GM21360 (cell line): ENCODE results near the gene SAFB.
A peak's percentile ranks its signal among the peaks of the same experiment; 100 is the strongest.

ENCODE experiments used
- ATAC-seq: cut with Tn5 transposase; IDR thresholded peaks from one replicate; pipeline ENCODE4 v1.9.1; 2021; ENCODE audit warnings: mild to moderate bottlenecking, moderate library complexity; ENCODE audit not compliant: unreplicated experiment

Gene SAFB

DNA sequence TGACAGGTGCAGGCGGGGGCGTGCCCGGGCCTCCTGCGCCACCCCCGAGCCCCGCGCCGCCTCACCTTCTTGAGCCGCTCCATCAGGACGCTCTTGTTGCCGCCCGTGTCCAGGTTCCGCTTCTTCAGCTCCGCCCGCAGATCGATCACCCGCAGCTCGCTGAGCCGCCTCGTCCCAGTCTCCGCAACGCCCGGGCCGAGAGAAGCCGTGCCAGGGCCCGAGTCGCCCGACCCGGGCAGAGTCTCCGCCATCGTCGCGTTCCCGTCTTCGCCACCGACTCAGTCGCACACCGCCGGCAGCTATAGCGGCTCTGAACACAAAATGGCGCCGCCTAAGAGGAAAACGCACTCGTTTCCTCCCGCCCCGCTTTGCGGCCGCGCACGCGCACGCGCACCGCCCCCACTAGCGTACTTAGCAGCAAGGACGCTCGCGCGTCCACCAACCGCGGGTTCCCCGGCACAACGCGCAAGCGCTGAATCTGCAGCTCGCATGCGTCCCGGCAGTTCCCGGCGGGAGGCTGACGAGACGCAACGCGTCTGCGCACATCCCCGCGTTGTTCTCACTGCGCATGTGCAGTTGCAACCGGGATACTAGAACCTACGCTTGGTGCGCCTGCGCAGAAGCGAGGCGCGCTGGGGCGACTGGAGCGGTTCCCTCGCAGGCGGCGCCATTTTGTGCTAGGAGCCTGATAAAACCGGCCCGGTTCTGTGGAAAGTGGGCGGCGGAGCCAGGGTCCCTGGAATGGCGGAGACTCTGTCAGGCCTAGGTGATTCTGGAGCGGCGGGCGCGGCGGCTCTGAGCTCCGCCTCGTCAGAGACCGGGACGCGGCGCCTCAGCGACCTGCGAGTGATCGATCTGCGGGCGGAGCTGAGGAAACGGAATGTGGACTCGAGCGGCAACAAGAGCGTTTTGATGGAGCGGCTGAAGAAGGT lies at the start of gene SAFB, which contains the start of gene SAFB2:
Gene SAFB, plus strand, starts transcription at position 619 of the 932 bp plus-strand sequence. Its CDS starts 123 bp downstream, at position 742.
Gene SAFB2, minus strand, starts transcription at position 312 of the 932 bp plus-strand sequence. Its CDS starts 61 bp downstream, at position 251.
- peak; percentile 72 for ATAC-seq

DNA sequence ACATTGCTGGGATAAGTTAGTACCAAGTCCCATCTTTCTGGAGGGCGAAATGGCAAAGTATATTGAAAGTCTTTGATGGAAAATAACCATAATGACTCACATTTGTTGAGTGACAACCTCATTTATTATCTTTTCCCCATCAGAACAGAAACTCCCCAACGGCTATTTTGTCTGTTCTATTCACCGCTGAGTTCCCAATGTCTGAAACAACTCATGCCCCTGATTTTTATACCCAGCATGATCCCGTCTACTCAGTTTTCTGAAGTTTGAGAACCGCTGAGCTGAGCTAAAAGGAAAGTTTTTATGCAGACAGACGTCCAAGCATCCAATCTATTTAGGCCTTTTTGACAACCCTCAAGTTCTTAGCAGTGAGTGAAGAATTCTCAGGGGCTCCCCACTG lies 47.3 kb upstream of the SAFB start:
- no peak for ATAC-seq

- ATAC-seq = no peak
Measured at GRCh38 chr19:5578097-5578846, 44.6 kb upstream of the SAFB start.

DNA sequence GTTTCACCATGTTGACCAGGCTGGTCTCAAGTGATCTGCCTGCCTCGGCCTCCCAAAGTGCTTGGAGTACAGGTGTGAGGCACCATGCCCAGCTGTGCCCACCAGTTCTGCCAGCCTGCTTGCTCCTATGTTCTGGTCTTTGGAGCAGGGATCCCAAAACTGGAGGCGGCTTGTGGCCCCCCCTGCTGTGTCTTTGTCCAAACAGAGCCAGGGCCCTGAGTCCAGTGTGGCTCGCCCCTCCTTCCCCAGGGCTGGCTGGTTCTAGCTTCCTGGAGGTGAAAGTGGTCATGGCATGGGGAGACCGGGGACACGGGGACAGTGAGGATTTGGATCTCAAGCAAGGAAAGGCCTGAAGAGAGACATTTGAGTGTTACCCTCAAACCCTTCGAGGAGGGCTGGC lies 43.6 kb upstream of the SAFB start:
- ATAC-seq = no peak

DNA sequence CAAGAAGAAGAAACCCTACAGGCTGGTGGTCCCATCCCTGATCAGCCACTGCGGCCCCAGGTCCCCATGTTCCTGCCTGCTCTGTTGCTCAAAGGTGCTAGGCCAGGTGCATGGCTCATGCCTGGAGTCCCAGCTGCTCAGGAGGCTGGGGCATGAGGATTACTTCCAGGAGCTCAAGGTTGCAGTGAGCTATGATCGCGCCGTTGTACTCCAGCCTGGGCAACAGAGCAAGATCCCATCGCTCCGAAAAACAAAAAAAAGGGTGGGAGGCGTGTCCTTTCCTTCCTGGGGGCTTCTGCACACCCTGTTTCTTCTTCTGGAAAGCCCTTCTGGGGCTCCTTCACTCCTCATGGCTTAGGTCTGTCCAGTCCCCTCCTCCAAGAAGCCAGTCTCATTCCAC lies 43.2 kb upstream of the SAFB start:
- no peak for ATAC-seq

DNA sequence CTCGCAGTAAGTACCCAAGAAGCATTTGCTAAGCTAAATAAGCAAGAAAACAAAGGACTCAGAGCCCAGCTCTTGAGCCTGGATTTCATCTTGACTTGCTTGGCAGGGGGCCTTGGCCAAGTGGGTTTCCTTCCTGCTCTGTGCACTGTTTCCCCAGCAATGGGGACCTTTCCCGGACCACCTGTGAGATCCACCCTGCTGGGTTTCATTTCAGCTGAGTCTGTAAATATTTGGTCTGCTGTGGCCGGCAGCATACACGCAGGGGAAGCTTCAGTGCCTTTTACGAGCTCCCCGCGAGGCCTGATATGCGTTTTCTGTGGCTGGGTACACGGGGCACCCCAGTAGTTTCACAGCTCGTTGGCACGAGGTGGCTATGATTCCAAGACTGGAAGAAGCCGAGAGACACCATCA lies 42.7 kb upstream of the SAFB start:
- ATAC-seq = no peak

DNA sequence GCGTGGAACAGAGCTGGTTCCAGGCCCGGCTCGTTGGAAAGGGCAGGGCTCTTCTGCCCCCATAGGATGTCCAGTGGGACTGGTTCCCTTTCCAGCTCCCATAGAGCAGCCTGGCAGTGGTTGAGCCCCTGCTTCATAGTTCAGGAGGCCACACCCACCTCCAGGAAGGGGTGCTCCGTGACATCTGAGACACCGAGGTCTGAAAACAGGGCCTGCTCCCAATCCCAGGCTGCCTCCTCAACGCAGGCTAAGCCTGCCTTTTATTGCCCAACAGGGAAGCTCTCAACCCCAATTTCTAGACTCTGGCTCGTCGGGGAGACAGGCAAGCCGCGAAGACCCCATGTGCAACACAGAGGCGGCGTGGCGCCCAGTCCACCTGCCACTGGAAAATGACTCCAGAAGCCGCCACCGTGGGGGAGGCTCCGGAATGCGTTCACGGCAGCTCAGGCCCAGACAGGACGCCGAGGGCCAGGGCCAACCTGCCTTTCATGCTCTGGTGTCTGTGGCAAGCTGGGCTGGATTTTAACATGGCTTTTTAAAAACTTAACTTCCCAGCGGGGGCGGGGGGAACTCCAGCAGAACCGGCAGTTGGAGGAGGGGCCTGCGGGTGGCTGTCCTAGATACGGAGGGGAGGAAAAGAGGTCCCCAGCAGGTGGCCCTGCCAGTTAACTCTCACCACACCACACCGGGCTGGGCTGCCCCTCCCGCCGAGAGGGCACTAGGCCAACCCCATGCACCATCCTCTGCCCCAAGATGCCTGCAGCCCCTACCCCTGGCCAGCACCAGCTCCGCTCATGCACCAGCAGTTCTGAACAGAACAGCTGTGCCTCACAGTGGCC lies 37.2 kb upstream of the SAFB start:
- ATAC-seq = no peak

GRCh38 chr19:5586300-5587070 lies 36.4 kb upstream of the SAFB start:
- no peak for ATAC-seq

- no peak for ATAC-seq
Measured at GRCh38 chr19:5587071-5587455, 35.8 kb upstream of the SAFB start.

- no peak for ATAC-seq
Measured at GRCh38 chr19:5587661-5588060, 35.2 kb upstream of the SAFB start.

DNA sequence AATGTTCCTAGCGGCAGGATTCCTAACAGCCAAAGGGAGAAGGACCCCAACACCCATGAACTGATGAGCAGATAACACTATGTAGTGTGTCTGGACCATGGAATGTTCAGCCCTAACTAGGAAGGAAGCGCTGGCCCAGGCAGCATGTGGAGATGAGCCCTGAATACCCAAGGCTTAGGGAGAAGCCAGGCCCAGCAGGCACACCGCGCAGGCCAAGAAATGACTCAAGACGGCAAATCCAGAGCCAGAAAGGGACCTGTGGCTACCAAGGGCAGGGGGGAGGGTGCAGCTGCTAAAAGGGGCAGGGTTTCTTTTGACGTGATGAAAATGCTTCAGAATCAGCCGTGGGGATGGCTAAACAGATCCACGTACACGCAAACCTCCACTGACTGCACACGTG lies 34.4 kb upstream of the SAFB start:
- ATAC-seq = no peak

DNA sequence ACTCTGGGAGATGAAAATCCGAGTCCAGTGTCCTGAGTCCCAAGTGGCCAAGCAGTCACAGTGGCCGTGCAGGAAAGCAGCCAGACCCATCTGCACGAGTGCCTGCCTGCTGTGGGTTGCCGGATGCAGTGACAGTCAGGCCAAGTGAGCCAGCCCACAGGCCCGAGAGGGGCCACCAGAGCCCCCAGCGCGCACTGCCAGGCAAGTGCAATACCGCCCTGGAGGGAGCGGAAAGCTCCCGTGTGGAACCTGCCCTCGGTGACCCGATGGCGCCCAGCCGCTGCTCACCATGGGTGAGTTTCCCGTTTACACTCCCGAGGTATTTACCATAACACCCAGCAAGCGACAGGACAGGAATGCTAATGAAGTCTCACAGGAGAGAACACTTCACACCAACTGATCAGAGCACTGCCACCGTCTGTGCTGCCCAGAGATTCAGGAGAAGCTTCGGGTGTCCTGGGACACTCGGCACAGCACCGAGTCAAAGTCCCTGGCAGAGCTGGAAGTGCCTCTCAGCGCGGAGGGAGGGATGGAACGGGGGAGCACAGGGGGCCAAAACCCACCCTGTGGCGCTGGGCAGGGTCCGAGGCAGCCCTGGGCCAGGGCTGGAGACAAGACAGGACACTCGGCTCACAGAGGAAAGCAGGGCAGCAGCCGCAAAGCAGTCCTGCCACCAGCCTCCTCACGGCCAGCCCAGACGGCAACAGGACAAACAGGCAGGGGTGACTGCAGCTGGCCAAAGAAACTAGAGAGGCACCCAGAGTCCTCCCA lies 33.8 kb upstream of the SAFB start:
- ATAC-seq = no peak

DNA sequence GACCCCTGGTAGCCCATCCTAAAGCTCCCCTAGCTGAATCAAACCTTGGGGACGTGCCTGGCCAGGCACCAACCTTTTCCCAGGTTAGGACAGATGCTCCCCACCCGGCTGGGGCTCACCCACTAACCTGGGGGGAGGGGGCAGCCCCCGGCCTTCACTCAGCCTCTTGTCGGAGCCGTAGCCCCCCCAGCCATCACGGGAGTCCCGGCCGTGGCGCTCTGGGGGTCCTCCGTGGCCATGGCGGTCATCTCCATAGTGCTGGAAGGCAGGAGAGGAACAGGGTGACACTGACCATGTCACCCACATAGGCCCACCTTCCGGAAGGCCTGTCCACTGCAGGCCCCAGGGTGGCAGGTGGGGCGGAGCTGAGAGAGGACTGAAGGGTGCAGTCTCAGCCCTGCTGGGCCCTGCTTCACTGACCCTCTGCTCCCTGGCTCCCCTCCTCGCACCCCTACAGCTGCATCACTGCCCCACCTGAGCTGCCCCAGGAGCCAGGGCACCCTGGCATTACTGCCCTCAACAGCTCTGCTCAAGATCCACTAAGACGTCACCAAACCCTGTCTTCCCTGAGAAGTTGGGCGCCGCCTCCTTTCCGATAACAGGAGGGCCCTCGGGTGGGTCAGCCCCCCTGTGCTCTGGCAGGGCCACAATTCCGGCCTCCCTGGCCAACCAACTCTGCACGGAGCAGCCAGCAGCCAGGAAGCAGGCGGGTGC lies 32.6 kb upstream of the SAFB start:
- no peak for ATAC-seq

GRCh38 chr19:5590865-5591154 lies 32.1 kb upstream of the SAFB start:
- no peak for ATAC-seq

DNA sequence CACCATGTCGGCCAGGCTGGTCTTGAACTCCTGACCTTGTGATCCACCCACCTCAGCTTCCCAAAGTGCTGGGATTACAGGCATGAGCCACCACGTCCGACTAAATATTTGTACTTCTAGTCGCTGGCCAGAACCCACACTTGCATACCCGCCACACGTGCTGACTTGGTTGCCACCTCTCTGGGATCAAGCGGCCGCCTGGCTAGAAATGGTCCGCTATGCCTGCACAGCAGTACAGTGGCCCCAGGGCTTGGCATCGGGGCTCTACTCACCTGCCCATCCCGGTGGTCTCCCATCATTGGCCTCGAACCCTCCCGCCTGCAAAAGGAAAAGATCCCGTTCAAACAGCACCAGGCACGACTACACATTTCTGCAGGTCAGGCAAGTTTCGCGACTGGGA lies 31.4 kb upstream of the SAFB start:
- ATAC-seq = no peak

GRCh38 chr19:5592531-5593342 lies 30.1 kb upstream of the SAFB start:
- no peak for ATAC-seq

DNA sequence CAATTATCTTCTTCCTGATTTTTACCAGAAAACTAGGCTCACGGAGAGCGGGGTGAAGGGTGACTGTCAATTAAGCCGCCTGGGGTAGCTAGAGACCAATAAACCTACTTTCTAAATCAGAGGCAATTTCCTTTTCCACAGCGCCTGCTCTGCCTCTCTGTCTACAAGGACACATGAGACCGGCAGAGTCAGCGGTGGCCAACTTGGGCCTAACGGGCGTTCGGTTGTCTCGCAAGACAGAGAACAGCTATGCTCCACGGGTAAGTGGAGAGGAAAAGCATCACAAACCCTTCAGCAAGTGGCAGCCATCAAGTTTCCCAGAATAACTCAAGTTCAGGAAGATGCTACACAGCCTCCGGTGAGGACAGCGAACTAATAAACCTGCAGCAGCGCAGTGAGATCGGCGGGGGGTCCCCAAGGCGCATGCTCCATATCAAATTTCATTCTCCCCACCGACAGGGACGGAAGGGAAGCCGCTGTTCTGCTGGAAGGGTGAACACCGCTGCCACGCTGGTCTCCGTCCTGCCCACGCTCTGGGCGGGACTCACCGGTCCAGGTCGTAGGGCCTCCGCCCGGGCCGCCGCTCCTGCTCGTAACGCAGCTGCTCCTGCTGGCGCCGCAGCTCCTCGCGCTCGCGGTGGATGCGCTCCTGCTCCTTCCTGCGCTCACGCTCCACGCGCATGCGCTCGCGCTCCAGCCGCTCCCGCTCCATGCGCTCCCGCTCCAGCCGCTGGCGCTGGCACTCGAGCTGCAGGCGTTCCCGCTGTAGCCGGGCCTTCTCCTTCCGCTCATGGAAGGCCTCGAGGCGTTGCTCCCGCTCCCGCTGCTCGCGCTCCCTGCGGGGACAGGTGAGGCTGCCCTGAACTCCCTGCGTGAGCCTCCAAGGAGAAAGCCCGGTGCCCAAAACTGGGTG lies 29.3 kb upstream of the SAFB start:
- ATAC-seq = no peak
